ENCODE measurements around the gene ANAPC5.

GRCh38 chr12:121260091-121260490 is 92.1 kb downstream of the ANAPC5 start:
- TF ChIP-seq CTCF (conservative IDR thresholded peaks at IDR 0.05; ENCODE audit: low read depth, low read length) (no peak), EZH2 (IDR thresholded peaks at IDR 0.05; ENCODE audit: low read length, unreplicated experiment) (no peak)
